Transverse colon (tissue), 3 donors: ENCODE measurements around the gene WDFY2.

ENCODE experiments used
- CTCF ChIP-seq, 5 experiments: fragments of 200-600 bp in 3 of 5; fragments of 450-650 bp in 2 of 5; sonication (generic) in 3 of 5; IDR thresholded peaks; 1 replicate in 2 of 5; 2 replicates in 3 of 5; pipeline ENCODE4 v1.5.1; 2016 to 2017; ENCODE audit warnings: antibody characterized with exemption in 5 of 5, inconsistent platforms in 3 of 5, mild to moderate bottlenecking in 2 of 5, moderate library complexity in 1 of 5
- EP300 ChIP-seq: sonication (generic); formaldehyde crosslinking; IDR thresholded peaks from one replicate; pipeline ENCODE4 v1.6.1; 2017; ENCODE audit warnings: antibody characterized with exemption, low read depth
- POLR2A ChIP-seq: fragments of 450-650 bp; IDR thresholded peaks from one replicate; pipeline ENCODE4 v1.6.1; 2016; ENCODE audit warnings: antibody characterized with exemption, mild to moderate bottlenecking, moderate library complexity

GRCh38 chr13:51674276-51674675 lies 90.0 kb downstream of the WDFY2 start:
- TF ChIP-seq CTCF (IDR thresholded peaks at IDR 0.05) (no peak), POLR2A (no peak), EP300 (no peak)
